ENCODE measurements around the gene PZP. TPM values are rescaled to one million over a fixed set of nuclear protein-coding genes. Genes with fewer than 3 reads are reported as not detected.
A peak's percentile ranks its signal among the peaks of the same experiment; 100 is the strongest.
"Not testable (repeated sequence)": the region's sequence is repeated elsewhere in the genome, so short reads cannot be mapped to it uniquely, and the experiment has no call there.

The PZP gene
- not detected in 2 replicates for total RNA-seq

DNA sequence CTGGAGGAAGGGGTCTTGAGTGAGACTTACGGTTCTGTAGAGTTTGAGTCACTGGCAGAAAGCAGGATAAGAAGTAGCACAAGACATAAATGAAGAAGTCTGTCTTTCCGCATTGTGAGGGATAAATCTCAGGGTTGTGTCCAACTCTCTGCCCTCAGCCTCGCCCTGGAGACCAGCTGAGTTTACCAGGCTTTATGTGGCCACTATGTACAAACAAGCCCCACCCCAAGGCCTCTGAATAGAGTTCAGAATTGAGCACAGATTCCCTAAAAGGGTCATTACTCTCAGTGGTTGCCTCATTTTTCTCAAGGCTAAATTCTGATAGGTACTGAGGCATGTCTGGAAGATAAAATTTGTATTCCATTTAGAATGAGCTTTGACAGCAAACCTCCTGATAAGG lies at the start of gene PZP:
TSS of gene PZP (minus strand) at position 167 of the 400 bp plus-strand sequence. CDS start at position 113, 54 bp downstream.
- intact Hi-C loops (cut with micrococcal nuclease) = no loop called here
- H3K4me1 Mint-ChIP-seq (ENCODE audit: low read depth) = no peaks in the 10 kb centered on the region
- no peaks in the 10 kb centered on the region for H3K27me3 Mint-ChIP-seq (ENCODE audit: low read depth)
- no peaks in the 10 kb centered on the region for H3K36me3 Mint-ChIP-seq (ENCODE audit: low read depth)
- H3K4me3 Mint-ChIP-seq (ENCODE audit: low read depth) = no peak within 1 kb of the TSS
- H3K27ac Mint-ChIP-seq = no peak within 1 kb of the TSS
- DNase-seq (ENCODE audit: low spot score) = no peak
- no peaks in the 10 kb centered on the region for H3K9me3 Mint-ChIP-seq

DNA sequence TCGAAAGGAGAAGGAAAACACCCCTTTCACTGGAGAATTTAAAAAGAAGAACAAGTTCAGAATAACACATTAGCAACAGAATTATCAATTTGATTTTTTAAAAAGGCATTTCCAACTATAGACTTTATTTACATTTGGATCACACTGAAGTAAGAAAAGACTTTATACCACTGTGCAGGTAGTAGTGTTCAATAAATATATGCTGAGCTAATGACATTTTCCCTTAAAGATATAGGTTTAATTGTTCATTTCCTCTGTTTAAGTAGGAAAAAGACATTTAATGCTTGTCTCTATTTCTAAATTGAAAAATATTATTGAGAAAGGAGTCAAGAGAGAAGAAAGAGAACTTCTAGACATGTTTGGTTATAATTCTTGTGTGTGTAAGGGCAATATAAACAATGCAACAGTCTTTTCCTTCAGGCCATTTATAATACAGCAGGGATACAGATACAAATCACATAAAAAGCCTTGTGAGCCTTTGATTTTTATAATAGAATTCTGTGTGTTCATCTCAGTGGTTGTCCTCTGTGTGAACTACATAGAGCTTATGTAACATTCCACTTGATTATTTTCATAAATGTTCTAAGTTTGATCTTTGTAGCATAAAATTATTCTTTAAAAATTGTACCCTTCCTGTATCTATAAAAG lies 48.7 kb upstream of the PZP start:
- peaks cover 3% of the 10 kb centered on the region for H3K9me3 Mint-ChIP-seq

DNA sequence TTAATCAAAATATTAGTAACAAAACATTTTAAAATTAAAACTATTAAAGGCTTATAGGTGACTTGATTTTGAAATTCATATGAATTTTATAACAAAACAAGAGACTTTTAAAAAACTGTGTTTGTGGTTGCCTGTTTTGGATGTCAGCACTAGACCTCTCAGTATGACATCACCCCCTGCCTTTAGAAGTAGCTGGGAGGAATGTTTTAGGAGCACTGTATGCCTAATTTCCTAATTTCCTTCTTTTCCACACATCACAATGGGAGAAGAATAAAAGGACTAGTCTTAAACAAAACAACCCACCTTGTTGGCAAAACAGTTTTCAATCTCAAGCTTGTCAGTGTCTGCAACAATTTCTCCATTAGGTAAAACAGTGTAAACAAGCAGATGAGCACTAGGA lies 48.1 kb upstream of the PZP start:
- DNase-seq (ENCODE audit: low spot score) = no peak
- no peak overlapping the region for H3K27ac Mint-ChIP-seq
- no peaks in the 10 kb centered on the region for H3K36me3 Mint-ChIP-seq (ENCODE audit: low read depth)
- intact Hi-C loops (cut with micrococcal nuclease) = no loop called here
- peaks cover 9% of the 10 kb centered on the region for H3K4me1 Mint-ChIP-seq (ENCODE audit: low read depth)
- peaks cover 24% of the 10 kb centered on the region for H3K27me3 Mint-ChIP-seq (ENCODE audit: low read depth)
- H3K9me3 Mint-ChIP-seq = peaks cover 5% of the 10 kb centered on the region
- H3K4me3 Mint-ChIP-seq (ENCODE audit: low read depth) = no peak overlapping the region

More for the DNA sequence above, 48.7 kb upstream of the PZP start:
- peaks cover 18% of the 10 kb centered on the region for H3K27me3 Mint-ChIP-seq (ENCODE audit: low read depth)
- no peak overlapping the region for H3K27ac Mint-ChIP-seq
- no peak for DNase-seq (ENCODE audit: low spot score)
- peaks cover 9% of the 10 kb centered on the region for H3K4me1 Mint-ChIP-seq (ENCODE audit: low read depth)
- intact Hi-C loops (cut with micrococcal nuclease) = no loop called here
- no peaks in the 10 kb centered on the region for H3K36me3 Mint-ChIP-seq (ENCODE audit: low read depth)
- no peak overlapping the region for H3K4me3 Mint-ChIP-seq (ENCODE audit: low read depth)

DNA sequence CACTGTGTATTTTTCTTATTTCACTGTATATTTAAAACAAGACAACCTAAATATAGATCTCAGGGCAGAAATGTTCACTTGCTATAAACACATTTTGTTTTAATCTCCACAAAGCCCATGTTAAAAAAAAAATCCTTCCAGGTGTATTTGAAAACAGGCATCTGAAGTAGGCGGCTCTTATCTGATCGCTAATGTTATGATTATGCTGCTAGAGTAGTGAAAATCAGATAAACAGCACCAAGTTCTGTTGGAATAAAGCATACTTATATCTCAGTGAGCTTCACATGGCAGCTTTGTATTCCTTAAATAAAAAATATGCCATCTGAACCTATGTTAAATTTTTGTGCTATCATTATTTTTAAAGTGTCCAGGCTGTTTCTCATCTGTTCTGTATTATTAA lies 47.6 kb upstream of the PZP start:
- peaks cover 27% of the 10 kb centered on the region for H3K27me3 Mint-ChIP-seq (ENCODE audit: low read depth)
- DNase-seq (ENCODE audit: low spot score) = no peak
- peaks cover 8% of the 10 kb centered on the region for H3K9me3 Mint-ChIP-seq
- H3K36me3 Mint-ChIP-seq (ENCODE audit: low read depth) = no peaks in the 10 kb centered on the region
- no peak overlapping the region for H3K27ac Mint-ChIP-seq
- no peak overlapping the region for H3K4me3 Mint-ChIP-seq (ENCODE audit: low read depth)
- peaks cover 9% of the 10 kb centered on the region for H3K4me1 Mint-ChIP-seq (ENCODE audit: low read depth)
- intact Hi-C loops (cut with micrococcal nuclease) = no loop called here

DNA sequence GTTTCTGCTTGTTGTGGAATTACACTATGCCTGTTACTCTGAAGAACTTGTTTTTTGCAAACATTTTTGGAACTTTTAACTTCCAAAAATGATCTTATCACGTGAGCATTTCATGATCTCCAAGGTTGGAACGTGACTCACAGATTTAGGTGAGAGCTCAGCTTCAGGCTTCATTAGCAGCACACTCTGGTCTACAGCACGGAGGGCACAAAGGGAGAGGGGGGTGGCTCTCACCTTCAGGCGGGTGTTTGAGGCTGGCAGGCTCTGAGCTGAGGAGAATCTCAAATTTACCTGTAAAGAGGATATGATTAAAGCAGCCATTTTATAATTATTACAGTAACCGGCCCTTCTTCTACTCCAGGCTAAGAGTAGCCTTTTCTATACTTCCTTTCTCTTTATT lies 45.3 kb upstream of the PZP start:
- H3K4me1 Mint-ChIP-seq (ENCODE audit: low read depth) = peaks cover 6% of the 10 kb centered on the region
- H3K27ac Mint-ChIP-seq = no peak overlapping the region
- DNase-seq (ENCODE audit: low spot score) = no peak
- no peak overlapping the region for H3K4me3 Mint-ChIP-seq (ENCODE audit: low read depth)
- H3K9me3 Mint-ChIP-seq = peaks cover 13% of the 10 kb centered on the region
- peaks cover 31% of the 10 kb centered on the region for H3K27me3 Mint-ChIP-seq (ENCODE audit: low read depth)
- no peaks in the 10 kb centered on the region for H3K36me3 Mint-ChIP-seq (ENCODE audit: low read depth)
- intact Hi-C loops (cut with micrococcal nuclease) = no loop called here

DNA sequence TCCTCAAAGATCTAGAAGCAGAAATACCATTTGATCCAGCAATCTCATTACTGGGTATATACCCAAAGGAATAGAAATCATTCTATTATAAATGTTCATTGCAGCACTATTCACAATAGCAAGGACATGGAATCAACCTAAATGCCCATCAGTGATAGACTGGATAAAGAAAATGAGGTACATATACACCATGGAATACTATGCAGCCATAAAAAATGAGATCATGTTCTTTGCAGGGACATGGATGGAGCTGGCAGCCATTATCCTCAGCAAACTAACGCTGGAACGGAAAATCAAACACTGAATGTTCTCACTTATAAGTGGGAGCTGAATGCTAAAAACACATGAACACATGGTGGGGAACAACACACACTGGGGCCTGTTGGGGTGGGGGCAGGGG lies 44.6 kb upstream of the PZP start:
- H3K36me3 Mint-ChIP-seq (ENCODE audit: low read depth); DNase-seq (ENCODE audit: low spot score); H3K4me3 Mint-ChIP-seq (ENCODE audit: low read depth); intact Hi-C loops (cut with micrococcal nuclease); H3K27ac Mint-ChIP-seq: not testable (repeated sequence)
- Mint-ChIP-seq H3K9me3 (peaks cover 13% of the 10 kb centered on the region), H3K4me1 (ENCODE audit: low read depth) (peaks cover 10% of the 10 kb centered on the region), H3K27me3 (ENCODE audit: low read depth) (peaks cover 31% of the 10 kb centered on the region)

DNA sequence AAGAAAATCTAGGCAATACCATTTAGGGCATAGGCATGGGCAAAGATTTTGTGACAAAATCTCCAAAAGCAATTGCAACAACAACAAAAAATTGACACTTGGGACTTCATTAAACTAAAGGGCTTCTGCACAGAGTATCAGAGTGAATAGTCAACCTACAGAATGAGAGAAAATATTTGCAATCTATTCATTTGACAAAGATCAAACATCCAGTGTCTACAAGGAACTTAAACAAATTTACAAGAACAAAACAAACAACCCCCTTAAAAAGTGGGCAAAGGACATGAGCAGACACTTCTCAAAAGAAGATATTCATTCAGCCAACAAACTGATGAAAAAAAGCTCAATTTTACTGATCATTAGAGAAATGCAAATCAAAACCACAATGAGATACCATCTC lies 44.1 kb upstream of the PZP start:
- no peak for DNase-seq (ENCODE audit: low spot score)
- Mint-ChIP-seq H3K9me3 (peaks cover 13% of the 10 kb centered on the region), H3K27ac (no peak overlapping the region), H3K27me3 (ENCODE audit: low read depth) (peaks cover 31% of the 10 kb centered on the region), H3K36me3 (ENCODE audit: low read depth) (no peaks in the 10 kb centered on the region), H3K4me3 (ENCODE audit: low read depth) (no peak overlapping the region), H3K4me1 (ENCODE audit: low read depth) (peaks cover 14% of the 10 kb centered on the region)
- intact Hi-C loops (cut with micrococcal nuclease) = no loop called here

DNA sequence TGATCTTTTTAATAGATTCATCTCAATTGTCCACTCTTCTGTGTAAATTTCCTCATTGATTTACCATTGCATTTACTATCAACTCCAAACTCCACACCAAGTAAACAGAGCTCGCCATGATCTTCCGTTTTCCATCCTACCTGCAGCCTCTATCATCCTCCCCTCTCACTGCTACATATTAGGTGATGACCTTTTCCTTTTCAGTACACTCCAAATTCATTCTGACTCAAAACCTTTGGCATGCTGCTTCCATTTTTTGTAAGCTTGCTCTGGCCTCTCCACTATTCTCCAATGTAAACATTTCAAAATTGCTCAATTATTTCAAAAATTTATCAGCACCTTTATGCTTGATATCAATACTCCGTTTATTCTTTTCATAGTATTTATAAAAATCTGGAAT lies 40.2 kb upstream of the PZP start:
- peaks cover 13% of the 10 kb centered on the region for H3K9me3 Mint-ChIP-seq
- no peaks in the 10 kb centered on the region for H3K36me3 Mint-ChIP-seq (ENCODE audit: low read depth)
- no peak for DNase-seq (ENCODE audit: low spot score)
- H3K4me1 Mint-ChIP-seq (ENCODE audit: low read depth) = peaks cover 32% of the 10 kb centered on the region
- no peak overlapping the region for H3K27ac Mint-ChIP-seq
- no peak overlapping the region for H3K4me3 Mint-ChIP-seq (ENCODE audit: low read depth)
- peaks cover 26% of the 10 kb centered on the region for H3K27me3 Mint-ChIP-seq (ENCODE audit: low read depth)
- intact Hi-C loops (cut with micrococcal nuclease) = loop anchor here (10.0 kb wide), 5 partner anchors 294 to 616 kb away; partner anchors contain the start of genes CLEC2B, CLEC2D and CLECL1

DNA sequence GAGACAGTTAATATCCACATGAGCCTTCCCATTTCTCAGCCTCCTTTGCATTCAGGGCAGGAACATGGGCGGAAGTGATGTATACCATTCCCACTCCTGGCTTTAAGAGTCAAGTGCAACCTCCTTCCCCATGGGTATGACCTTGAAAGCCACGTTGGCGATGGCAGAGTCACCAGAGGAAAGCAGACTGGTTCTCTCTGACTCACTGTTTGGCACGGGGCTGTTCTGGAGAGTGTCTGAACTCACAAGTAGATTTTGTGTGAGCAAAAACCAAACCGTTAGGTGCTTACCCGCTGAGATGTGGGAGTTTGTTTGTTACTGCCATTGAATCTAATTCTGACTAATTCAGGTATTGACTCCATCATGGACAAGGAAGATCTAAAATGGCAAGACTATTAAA lies 36.7 kb upstream of the PZP start:
- intact Hi-C loops (cut with micrococcal nuclease) = loop anchor here (1.0 to 10.0 kb wide), 7 partner anchors 249 to 620 kb away; partner anchors contain the start of genes CLEC2B, CLEC2D and CLECL1
- H3K36me3 Mint-ChIP-seq (ENCODE audit: low read depth) = no peaks in the 10 kb centered on the region
- H3K4me1 Mint-ChIP-seq (ENCODE audit: low read depth) = peaks cover 39% of the 10 kb centered on the region
- peak; percentile 13 for DNase-seq (ENCODE audit: low spot score)
- peak overlapping the region; percentile 95 for H3K27ac Mint-ChIP-seq
- no peak overlapping the region for H3K4me3 Mint-ChIP-seq (ENCODE audit: low read depth)
- H3K9me3 Mint-ChIP-seq = peaks cover under 1% of the 10 kb centered on the region
- peaks cover 11% of the 10 kb centered on the region for H3K27me3 Mint-ChIP-seq (ENCODE audit: low read depth)

DNA sequence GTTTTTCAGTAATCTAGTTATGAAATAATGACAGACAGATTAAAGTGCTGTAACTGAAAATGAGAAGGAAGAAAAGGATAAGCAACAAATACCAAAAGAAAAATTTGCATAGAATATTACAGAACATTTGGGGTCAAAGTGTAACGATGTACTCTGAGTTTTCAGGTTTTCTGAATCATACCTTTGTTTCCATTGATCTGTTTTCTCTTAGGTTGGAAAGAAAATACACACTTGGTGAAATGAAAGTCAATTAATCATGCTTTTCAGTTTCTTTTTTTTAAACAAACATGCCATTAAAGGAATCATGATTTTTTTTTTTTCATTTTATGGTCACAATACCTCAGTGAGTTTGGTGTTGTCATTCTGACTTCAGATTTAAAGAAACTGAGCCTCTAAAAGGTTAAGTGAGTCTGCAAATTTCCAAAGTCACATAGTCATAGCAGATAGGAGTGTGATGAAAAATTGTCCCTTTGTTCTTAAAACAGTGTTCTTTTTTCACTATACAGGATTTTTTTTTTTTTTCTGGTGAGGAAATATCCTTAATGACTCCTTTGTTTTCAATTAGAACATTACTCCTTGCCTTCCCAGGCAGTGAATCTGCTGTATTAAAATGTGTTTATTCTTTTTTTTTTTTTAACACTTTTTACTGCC lies 35.9 kb upstream of the PZP start:
- Mint-ChIP-seq H3K9me3 (no peaks in the 10 kb centered on the region), H3K27ac (peak overlapping the region; percentile 29), H3K27me3 (ENCODE audit: low read depth) (peaks cover 9% of the 10 kb centered on the region), H3K4me3 (ENCODE audit: low read depth) (no peak overlapping the region), H3K36me3 (ENCODE audit: low read depth) (no peaks in the 10 kb centered on the region), H3K4me1 (ENCODE audit: low read depth) (peaks cover 40% of the 10 kb centered on the region)
- intact Hi-C loops (cut with micrococcal nuclease) = loop anchor here (1.0 to 10.0 kb wide), 7 partner anchors 248 to 621 kb away; partner anchors contain the start of genes CLEC2B, CLEC2D and CLECL1
- DNase-seq (ENCODE audit: low spot score) = no peak

DNA sequence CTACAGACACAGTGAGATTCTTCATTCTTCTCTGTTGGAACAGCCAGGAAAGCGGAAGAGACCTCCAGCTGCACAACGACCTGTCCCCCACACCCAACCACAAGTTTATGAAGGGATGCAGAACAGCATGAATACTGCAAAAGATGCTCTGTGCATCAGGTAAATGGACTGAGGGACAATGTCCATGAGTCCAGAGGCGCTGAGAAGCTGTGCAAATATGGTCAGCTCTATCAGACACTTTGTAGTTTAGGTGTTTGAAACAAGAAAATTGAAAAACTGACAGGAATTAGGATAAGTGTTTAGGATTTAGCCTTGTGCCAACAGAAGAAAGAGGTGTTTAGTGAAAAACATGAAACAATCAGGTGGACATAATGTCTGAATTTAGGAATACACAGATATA lies 33.1 kb upstream of the PZP start:
- no peaks in the 10 kb centered on the region for H3K36me3 Mint-ChIP-seq (ENCODE audit: low read depth)
- no peak overlapping the region for H3K27ac Mint-ChIP-seq
- intact Hi-C loops (cut with micrococcal nuclease) = loop anchor here (5.0 to 10.0 kb wide), 6 partner anchors 286 to 624 kb away; partner anchors contain the start of genes CLEC2B, CLEC2D and CLECL1
- no peak for DNase-seq (ENCODE audit: low spot score)
- H3K9me3 Mint-ChIP-seq = no peaks in the 10 kb centered on the region
- no peak overlapping the region for H3K4me3 Mint-ChIP-seq (ENCODE audit: low read depth)
- peaks cover 31% of the 10 kb centered on the region for H3K4me1 Mint-ChIP-seq (ENCODE audit: low read depth)
- peaks cover 24% of the 10 kb centered on the region for H3K27me3 Mint-ChIP-seq (ENCODE audit: low read depth)

DNA sequence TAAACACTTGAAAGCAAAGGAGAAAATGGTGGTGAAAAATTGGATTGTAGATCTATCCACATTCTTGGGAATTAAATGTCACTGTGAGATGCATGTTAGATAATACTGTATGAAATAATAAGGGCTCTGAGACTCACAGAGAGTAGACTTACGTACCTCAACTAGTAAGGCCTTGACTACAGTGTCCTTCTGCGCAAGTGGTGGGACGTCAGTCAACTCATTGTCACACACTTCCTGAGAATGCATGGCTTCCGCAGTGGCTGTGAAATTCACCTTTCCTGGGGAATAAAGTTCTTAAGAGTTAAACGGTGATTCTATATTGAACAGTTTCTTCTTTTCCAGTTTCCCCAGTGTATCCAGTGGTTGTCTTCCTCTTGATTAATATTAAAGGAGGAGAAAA lies 32.6 kb upstream of the PZP start:
- no peak for DNase-seq (ENCODE audit: low spot score)
- intact Hi-C loops (cut with micrococcal nuclease) = loop anchor here (5.0 to 10.0 kb wide), 6 partner anchors 286 to 624 kb away; partner anchors contain the start of genes CLEC2B, CLEC2D and CLECL1
- Mint-ChIP-seq H3K4me1 (ENCODE audit: low read depth) (peaks cover 28% of the 10 kb centered on the region), H3K9me3 (no peaks in the 10 kb centered on the region), H3K27me3 (ENCODE audit: low read depth) (peaks cover 26% of the 10 kb centered on the region), H3K36me3 (ENCODE audit: low read depth) (no peaks in the 10 kb centered on the region), H3K27ac (no peak overlapping the region), H3K4me3 (ENCODE audit: low read depth) (no peak overlapping the region)

Measured in activated T-helper 2 cell treated with anti-CD3 and anti-CD28 coated beads, Interferon-gamma antibody, Interleukin-2, Interleukin-4, amounts not matched to agents 10 μg/mL and 5 μg/mL and 100 μg/mL, durations not matched to agents 14 hours and 24 hours and 36 hours (primary cell).